Calu3 (cell line): ENCODE measurements around the gene KCNJ10. TPM values are rescaled to one million over a fixed set of nuclear protein-coding genes. Genes with fewer than 3 reads are reported as not detected.

Source experiments
- BruUV-seq: library from RNA; stranded (reverse); fragments of 400-500 nt; replicated peaks from 2 replicates; lab custom pipeline; 2021; lab: Mats Ljungman, UMichigan
- CTCF ChIA-PET: fragments of 300-600 bp; sonication (Branson Sonifier 250); formaldehyde crosslinking; loops from one replicate; lab custom pipeline; 2022; ENCODE audit warnings: antibody characterized with exemption; lab: Charles Lee
- DNase-seq: peaks from one replicate; pipeline ENCODE4 v3.0.0; 2022
- H3K27ac Mint-ChIP-seq: one replicate; pipeline ENCODE4 v1.8.0; 2022; ENCODE audit warnings: mixed read lengths; ENCODE audit not compliant: unreplicated experiment
- H3K27me3 Mint-ChIP-seq: one replicate; pipeline ENCODE4 v1.8.0; 2022; ENCODE audit warnings: mixed read lengths; ENCODE audit not compliant: unreplicated experiment
- H3K36me3 Mint-ChIP-seq: one replicate; pipeline ENCODE4 v1.8.0; 2022; ENCODE audit warnings: mild to moderate bottlenecking, moderate library complexity, mixed read lengths; ENCODE audit not compliant: insufficient read depth, unreplicated experiment
- H3K4me1 Mint-ChIP-seq: one replicate; pipeline ENCODE4 v1.8.0; 2022; ENCODE audit warnings: mild to moderate bottlenecking, low read depth, mixed read lengths; ENCODE audit not compliant: unreplicated experiment
- H3K4me3 Mint-ChIP-seq: one replicate; pipeline ENCODE4 v1.8.0; 2022; ENCODE audit warnings: mild to moderate bottlenecking, low read depth, moderate library complexity, mixed read lengths; ENCODE audit not compliant: unreplicated experiment
- H3K9me3 Mint-ChIP-seq: one replicate; pipeline ENCODE4 v1.8.0; 2022; ENCODE audit warnings: low read depth, mixed read lengths; ENCODE audit not compliant: unreplicated experiment
- intact Hi-C: fragments of 100-400 bp; cut with micrococcal nuclease; formaldehyde crosslinking; loops from one replicate; pipeline ENCODE4 v1.10.0; 2022; ENCODE audit not compliant: unreplicated experiment
- total RNA-seq: library from RNA; stranded (reverse); gene quantifications from 2 replicates; pipeline ENCODE4 v1.2.3, GENCODE V29; 2022
- TF ChIP-seq, protein P1 (sequence below): fragments of 200-600 bp; IDR thresholded peaks from one replicate; pipeline ENCODE4 v1.8.0; 2022; ENCODE audit warnings: antibody characterized with exemption; ENCODE audit not compliant: unreplicated experiment

The KCNJ10 gene
- total RNA-seq, 1 experiment from 2014 or later = not detected

DNA sequence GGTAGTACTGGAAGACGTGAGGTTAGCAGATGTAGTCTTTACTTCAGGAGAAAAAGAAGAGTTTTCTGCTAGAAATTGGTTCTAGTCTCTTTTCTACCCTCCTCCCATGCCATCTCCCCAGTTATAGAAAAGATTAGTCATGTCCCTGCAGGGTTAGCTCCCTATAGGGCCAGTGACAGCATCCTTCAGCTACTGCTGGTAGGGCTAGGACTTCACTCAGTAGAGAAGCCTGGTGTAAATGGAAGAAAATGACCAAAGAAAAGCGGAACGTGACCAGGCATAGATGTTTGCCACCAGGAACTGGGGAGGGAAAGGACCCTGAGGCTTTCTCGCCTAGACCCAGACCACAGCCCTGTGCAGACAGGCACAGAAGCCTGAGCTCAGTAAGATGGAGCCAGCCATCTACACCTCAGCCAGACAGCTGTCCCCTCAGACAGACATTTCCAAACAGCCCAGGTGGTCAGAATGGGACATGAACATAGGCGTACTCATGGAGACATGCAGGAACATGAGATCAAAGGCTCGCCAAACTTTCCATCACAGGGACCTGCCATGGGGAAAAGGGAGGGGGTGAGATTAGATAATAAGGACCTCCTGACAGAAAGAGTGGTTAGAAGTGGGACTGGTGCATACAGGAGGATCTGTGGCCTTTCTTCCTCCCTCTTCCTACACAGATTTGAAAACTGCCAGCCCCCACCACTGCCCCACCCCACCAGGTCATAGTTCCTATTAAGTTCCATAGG, 92.4 kb downstream of the KCNJ10 start:
- CTCF ChIA-PET = no interaction called here
- no TSS peak for BruUV-seq
- no peak for DNase-seq
- TF ChIP-seq, protein P1, sequence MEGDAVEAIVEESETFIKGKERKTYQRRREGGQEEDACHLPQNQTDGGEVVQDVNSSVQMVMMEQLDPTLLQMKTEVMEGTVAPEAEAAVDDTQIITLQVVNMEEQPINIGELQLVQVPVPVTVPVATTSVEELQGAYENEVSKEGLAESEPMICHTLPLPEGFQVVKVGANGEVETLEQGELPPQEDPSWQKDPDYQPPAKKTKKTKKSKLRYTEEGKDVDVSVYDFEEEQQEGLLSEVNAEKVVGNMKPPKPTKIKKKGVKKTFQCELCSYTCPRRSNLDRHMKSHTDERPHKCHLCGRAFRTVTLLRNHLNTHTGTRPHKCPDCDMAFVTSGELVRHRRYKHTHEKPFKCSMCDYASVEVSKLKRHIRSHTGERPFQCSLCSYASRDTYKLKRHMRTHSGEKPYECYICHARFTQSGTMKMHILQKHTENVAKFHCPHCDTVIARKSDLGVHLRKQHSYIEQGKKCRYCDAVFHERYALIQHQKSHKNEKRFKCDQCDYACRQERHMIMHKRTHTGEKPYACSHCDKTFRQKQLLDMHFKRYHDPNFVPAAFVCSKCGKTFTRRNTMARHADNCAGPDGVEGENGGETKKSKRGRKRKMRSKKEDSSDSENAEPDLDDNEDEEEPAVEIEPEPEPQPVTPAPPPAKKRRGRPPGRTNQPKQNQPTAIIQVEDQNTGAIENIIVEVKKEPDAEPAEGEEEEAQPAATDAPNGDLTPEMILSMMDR = no peak
- Mint-ChIP-seq H3K36me3 (no peaks in the 10 kb centered on the region), H3K4me3 (no peak overlapping the region), H3K27ac (no peak overlapping the region), H3K9me3 (no peaks in the 10 kb centered on the region), H3K27me3 (peaks cover 27% of the 10 kb centered on the region), H3K4me1 (no peaks in the 10 kb centered on the region)
- intact Hi-C loops = no loop called here

DNA sequence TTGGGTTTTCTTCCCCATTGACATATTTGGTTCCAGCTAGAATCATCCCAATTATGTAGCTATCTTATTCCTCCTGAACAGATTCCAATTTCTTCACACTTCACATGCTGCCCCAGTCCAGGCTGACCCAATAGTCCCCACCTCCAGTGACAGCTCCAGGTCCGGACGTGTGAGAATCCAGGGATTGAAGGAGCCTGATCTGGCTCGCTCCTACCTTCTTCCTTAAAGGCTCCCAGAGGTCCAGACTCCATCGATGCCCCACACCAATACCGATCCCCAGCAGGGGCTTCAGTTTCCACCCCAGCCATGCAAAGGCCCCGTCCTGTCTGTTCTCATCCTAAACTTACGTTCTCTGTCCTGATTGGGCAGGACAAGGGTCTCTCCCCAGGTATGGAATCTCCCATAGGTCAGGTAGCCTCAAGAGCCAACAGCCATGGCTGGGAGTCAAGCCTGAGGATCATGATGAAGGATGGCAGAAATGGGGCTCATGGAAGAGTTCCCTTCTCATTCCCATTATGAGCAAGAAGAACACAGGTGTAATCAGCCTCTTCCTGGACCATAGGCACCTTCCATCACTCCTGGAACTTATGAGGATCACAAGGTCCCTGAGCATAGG, 95.5 kb downstream of the KCNJ10 start:
- Mint-ChIP-seq H3K9me3 (no peaks in the 10 kb centered on the region), H3K4me1 (no peaks in the 10 kb centered on the region), H3K27ac (no peak overlapping the region), H3K27me3 (peaks cover 4% of the 10 kb centered on the region), H3K4me3 (no peak overlapping the region), H3K36me3 (no peaks in the 10 kb centered on the region)
- TF ChIP-seq, protein P1 = no peak
- intact Hi-C loops = no loop called here
- DNase-seq = no peak
- BruUV-seq = no TSS peak
- CTCF ChIA-PET = no interaction called here

DNA sequence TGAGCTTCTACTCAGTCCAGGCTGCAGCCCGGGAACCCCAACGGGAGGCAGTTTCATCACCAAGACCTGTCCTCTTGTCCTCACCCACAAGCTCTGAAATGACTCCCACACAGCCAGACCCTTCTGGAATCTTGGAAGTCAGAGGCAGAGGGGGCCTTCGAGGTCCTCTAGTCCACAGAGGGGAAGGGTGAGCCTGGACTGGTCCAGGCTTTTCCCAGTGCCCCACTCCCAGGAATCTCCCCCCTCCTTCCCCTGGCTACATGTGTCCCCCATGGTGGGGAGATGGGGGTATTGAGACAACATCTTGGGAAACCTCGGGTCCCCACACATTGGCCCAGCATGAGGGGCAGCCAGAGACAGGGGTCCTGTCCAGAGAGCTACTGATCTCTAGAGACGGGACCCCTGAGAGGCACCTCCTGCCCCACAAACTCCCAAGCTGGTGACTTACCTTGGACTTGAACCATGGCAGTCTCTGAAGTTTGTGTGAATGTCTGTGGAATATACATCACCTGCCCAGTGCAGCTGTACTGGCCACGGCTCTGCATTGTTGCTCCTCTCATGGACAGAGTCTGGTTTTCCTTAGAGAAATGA, 96.5 kb downstream of the KCNJ10 start:
- intact Hi-C loops = no loop called here
- CTCF ChIA-PET = no interaction called here
- H3K4me3 Mint-ChIP-seq = no peak overlapping the region
- no peak overlapping the region for H3K27ac Mint-ChIP-seq
- no peaks in the 10 kb centered on the region for H3K36me3 Mint-ChIP-seq
- H3K4me1 Mint-ChIP-seq = no peaks in the 10 kb centered on the region
- no peaks in the 10 kb centered on the region for H3K9me3 Mint-ChIP-seq
- TF ChIP-seq, protein P1 = no peak
- no peak for DNase-seq
- H3K27me3 Mint-ChIP-seq = peaks cover 7% of the 10 kb centered on the region
- BruUV-seq = no TSS peak

DNA sequence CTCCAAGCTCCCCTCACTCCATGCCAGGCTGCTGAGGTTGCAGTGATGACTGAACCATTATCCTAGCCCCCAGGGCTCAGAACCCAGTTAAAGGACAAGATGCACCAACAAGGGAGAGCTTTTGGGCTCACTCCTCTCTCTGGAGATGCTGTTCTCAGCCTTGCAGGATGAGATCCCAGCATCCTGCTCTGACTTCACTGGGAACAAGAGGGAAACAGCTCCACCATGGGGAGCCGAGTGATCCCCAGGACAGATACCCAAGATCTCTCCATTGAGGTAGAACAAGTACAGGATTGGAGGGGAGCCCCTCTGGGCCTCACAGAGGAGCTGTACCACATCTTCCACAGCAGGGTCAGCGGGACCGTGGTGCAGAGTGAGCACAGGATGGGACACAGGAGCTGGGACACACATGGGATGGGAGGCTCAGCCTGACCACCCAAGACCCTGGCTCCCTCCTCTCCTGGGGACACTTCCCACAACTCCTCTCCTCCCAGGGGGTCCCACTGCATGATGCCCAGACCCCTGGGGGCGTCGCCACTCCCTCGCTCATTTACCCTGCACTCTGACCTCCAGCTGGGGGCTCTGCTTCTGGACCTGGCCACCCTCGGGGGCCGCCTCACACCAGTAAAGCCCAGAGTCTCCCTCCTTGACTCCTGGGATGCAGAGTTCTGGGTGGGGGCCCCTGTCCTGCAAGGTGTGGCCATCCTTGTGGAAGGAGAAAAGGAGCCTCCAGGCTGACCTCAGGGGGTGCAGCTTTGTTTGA, 97.3 kb downstream of the KCNJ10 start:
- no peak overlapping the region for H3K4me3 Mint-ChIP-seq
- CTCF ChIA-PET = no interaction called here

More for the DNA sequence above, 97.3 kb downstream of the KCNJ10 start:
- Mint-ChIP-seq H3K27me3 (peaks cover 10% of the 10 kb centered on the region), H3K27ac (no peak overlapping the region), H3K9me3 (no peaks in the 10 kb centered on the region), H3K4me1 (no peaks in the 10 kb centered on the region), H3K36me3 (no peaks in the 10 kb centered on the region)
- BruUV-seq = no TSS peak
- TF ChIP-seq, protein P1 = no peak
- DNase-seq = no peak
- intact Hi-C loops = no loop called here
